PC-3 (cell line): ENCODE results near the gene UTS2. TPM values are rescaled to one million over a fixed set of nuclear protein-coding genes. Genes with fewer than 3 reads are reported as not detected.
A peak's percentile ranks its signal among the peaks of the same experiment; 100 is the strongest.

Source experiments
- ATAC-seq: fragments of 200-7000 bp; cut with Tn5 transposase; 2 replicates; pipeline ENCODE4 v1.9.1; 2020; ENCODE audit warnings: mild to moderate bottlenecking, moderate library complexity
- BruUV-seq: library from RNA; stranded (reverse); fragments of 400-500 nt; replicated peaks from 2 replicates; lab custom pipeline; 2021; lab: Mats Ljungman, UMichigan
- CTCF ChIA-PET: fragments of 300-600 bp; sonication (Branson Sonifier 250); formaldehyde crosslinking; loops from one replicate; lab custom pipeline; 2022; ENCODE audit warnings: antibody characterized with exemption; lab: Charles Lee
- POLR2A ChIA-PET: fragments of 300-600 bp; sonication (Branson Sonifier 250); formaldehyde crosslinking; loops from one replicate; lab custom pipeline; 2022; ENCODE audit warnings: antibody characterized with exemption; ENCODE audit not compliant: unreplicated experiment; lab: Charles Lee
- DNase-seq: peaks from one replicate; pipeline ENCODE4 v3.0.0-alpha.2; 2015
- H2AFZ ChIP-seq: fragments of 300-600 bp; sonication (generic); 2 replicates; pipeline ENCODE4 v1.6.0; 2016; ENCODE audit warnings: antibody characterized with exemption, low read length
- H3F3A ChIP-seq: fragments of 300-600 bp; sonication (generic); one replicate; pipeline ENCODE4 v1.6.0; 2017; ENCODE audit warnings: antibody characterized with exemption, low read length, control low read depth, mild to moderate bottlenecking; ENCODE audit not compliant: unreplicated experiment
- H3K27ac ChIP-seq: fragments of 300-600 bp; sonication (generic); 2 replicates; pipeline ENCODE4 v1.5.1; 2016; ENCODE audit warnings: mild to moderate bottlenecking, low read length
- H3K27me3 ChIP-seq: fragments of 300-600 bp; sonication (generic); 2 replicates; pipeline ENCODE4 v1.6.1; 2016; ENCODE audit warnings: low read length, mixed read lengths
- H3K36me3 ChIP-seq: fragments of 300-600 bp; sonication (generic); 2 replicates; pipeline ENCODE4 v1.6.1; 2016; ENCODE audit warnings: low read depth, mixed run types, low read length, mixed read lengths
- H3K4me1 ChIP-seq: fragments of 300-600 bp; sonication (generic); 2 replicates; pipeline ENCODE4 v1.5.1; 2016; ENCODE audit warnings: low read length; ENCODE audit not compliant: insufficient read depth
- H3K4me2 ChIP-seq: fragments of 300-600 bp; sonication (generic); 2 replicates; pipeline ENCODE4 v1.6.0; 2016; ENCODE audit warnings: low read length
- H3K4me3 ChIP-seq: fragments of 300-600 bp; sonication (generic); 2 replicates; pipeline ENCODE4 v1.5.1; 2016; ENCODE audit warnings: mild to moderate bottlenecking, low read length, mixed read lengths
- H3K79me2 ChIP-seq: fragments of 300-600 bp; sonication (generic); 2 replicates; pipeline ENCODE4 v1.6.1; 2017; ENCODE audit warnings: low read length, mixed read lengths
- H3K9ac ChIP-seq: fragments of 300-600 bp; sonication (generic); 2 replicates; pipeline ENCODE4 v1.6.0; 2016; ENCODE audit warnings: mild to moderate bottlenecking, low read length
- H3K9me2 ChIP-seq: fragments of 300-600 bp; sonication (generic); replicated peaks from 2 replicates; pipeline ENCODE4 v1.6.1; 2016; ENCODE audit warnings: mixed run types, low read length, mixed read lengths
- H3K9me3 ChIP-seq: fragments of 300-600 bp; sonication (generic); 2 replicates; pipeline ENCODE4 v1.6.1; 2016; ENCODE audit warnings: low read length, mixed read lengths
- H4K20me1 ChIP-seq: fragments of 300-600 bp; sonication (generic); 2 replicates; pipeline ENCODE4 v1.6.1; 2016; ENCODE audit warnings: low read length, mixed read lengths
- EZH2 ChIP-seq: fragments of 300-600 bp; sonication (generic); IDR thresholded peaks from one replicate; pipeline ENCODE4 v1.6.1; 2017; ENCODE audit warnings: antibody characterized with exemption, mild to moderate bottlenecking, low read length; ENCODE audit not compliant: unreplicated experiment
- EZH2phosphoT487 ChIP-seq: fragments of 300-600 bp; sonication (generic); IDR thresholded peaks from 2 replicates; pipeline ENCODE4 v1.6.1; 2018; ENCODE audit warnings: mild to moderate bottlenecking, antibody characterized with exemption, low read length, borderline replicate concordance
- intact Hi-C: fragments of 100-400 bp; cut with micrococcal nuclease; formaldehyde crosslinking; loops from 2 replicates; pipeline ENCODE4 v1.9.0; 2023
- total RNA-seq: library from RNA; depleted of rRNA; stranded (reverse); fragments of >200 nt; gene quantifications from 2 replicates; pipeline ENCODE4 v1.2.3, GENCODE V29; 2014
- TF ChIP-seq, protein P1 (sequence below): fragments of 300-600 bp; sonication (generic); conservative IDR thresholded peaks from 2 replicates; pipeline ENCODE4 v1.5.1; 2017; ENCODE audit warnings: antibody characterized with exemption, low read depth, mild to moderate bottlenecking, low read length

Gene UTS2
- total RNA-seq, 1 experiment from 2014 or later, result not detected

DNA sequence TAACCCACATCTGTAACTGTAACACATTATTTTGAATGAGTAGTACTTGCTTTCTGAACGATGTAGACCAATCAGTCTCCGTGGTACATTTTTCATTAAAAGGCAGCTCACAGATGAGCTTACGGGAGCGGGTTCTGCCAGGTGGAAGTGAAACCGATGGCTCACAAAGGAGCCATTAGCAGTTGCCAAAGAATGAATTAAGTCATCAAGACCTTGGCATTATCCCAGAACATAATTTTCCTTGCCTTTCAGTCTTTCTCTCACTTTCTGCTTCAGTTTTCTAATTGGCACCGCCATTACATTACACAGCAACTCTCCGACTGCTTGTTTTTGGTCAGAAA is 33.5 kb upstream of the UTS2 start:
- Histone ChIP-seq H3K4me2 (peak overlapping the region; percentile 63), H3K36me3 (no peaks in the 10 kb centered on the region), H3K27ac (no peak overlapping the region), H3K27me3 (no peaks in the 10 kb centered on the region), H3K9me3 (no peaks in the 10 kb centered on the region), H2AFZ (peak overlapping the region; percentile 58), H3K4me3 (peak overlapping the region; percentile 29; the same call in 1 of the 2 replicates), H3K79me2 (no peaks in the 10 kb centered on the region), H4K20me1 (no peaks in the 10 kb centered on the region), H3K4me1 (peaks cover 7% of the 10 kb centered on the region), H3F3A (no peaks in the 10 kb centered on the region), H3K9ac (no peak overlapping the region), H3K9me2 (no peaks in the 10 kb centered on the region)
- ChIA-PET POLR2A (no interaction called here), CTCF (interaction anchor here (0.5 kb wide), 1 partner anchor 14 kb away, joined by 4 read pairs; no protein-coding TSS in a partner anchor)
- intact Hi-C loops, result no loop called here
- no peak for TF ChIP-seq EZH2phosphoT487
- TF ChIP-seq EZH2, result no peak
- TF ChIP-seq, protein P1, sequence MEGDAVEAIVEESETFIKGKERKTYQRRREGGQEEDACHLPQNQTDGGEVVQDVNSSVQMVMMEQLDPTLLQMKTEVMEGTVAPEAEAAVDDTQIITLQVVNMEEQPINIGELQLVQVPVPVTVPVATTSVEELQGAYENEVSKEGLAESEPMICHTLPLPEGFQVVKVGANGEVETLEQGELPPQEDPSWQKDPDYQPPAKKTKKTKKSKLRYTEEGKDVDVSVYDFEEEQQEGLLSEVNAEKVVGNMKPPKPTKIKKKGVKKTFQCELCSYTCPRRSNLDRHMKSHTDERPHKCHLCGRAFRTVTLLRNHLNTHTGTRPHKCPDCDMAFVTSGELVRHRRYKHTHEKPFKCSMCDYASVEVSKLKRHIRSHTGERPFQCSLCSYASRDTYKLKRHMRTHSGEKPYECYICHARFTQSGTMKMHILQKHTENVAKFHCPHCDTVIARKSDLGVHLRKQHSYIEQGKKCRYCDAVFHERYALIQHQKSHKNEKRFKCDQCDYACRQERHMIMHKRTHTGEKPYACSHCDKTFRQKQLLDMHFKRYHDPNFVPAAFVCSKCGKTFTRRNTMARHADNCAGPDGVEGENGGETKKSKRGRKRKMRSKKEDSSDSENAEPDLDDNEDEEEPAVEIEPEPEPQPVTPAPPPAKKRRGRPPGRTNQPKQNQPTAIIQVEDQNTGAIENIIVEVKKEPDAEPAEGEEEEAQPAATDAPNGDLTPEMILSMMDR, result no peak
- peak; percentile 40 for DNase-seq
- ATAC-seq, result peak; percentile 53
- no TSS peak for BruUV-seq

DNA sequence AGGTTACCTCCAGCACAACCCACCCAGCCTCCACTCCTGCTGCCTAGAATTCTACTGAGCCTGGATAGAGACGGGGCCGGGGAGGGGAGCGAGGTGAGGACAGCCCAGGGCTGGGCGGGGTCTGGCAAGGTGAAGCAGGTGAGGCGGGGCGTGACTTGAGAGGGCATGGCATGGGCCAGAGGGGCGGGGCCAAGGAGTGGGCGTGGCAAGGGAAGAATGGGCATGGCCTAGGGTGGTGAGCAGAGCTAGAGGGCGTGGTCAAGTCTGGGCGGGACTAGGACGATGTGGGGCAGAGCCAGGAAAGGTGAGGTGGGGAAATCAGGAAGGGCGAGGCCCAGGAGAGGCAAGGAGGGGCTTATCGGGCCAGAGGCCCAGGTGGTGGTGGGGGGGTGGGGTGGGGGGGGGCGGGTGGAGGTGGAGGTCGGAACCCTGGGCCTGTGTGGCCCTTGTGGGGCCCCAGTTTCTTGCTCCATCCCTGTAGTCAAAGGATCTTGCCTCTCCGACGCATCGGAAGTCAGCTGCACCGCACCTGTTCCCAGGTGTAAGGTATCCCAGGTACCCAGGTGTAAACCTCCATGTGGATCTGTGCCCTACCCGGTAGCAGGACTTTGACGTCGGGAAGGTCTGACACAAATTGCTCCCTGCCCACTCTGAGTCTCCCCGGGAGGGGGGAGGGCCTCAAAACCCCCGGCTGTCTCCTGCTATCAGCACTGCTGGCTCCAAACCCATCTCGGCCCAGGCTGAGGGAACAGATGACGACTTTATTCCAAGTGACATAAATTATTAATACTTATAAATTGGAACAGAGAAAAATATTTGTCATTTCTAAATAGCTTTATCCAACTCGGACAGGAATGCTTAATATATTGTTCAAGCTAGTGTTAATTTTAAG is 32.9 kb upstream of the UTS2 start:
- POLR2A ChIA-PET, result no interaction called here
- BruUV-seq, result no TSS peak

More for the DNA sequence above, 32.9 kb upstream of the UTS2 start:
- Histone ChIP-seq H3K4me1 (peaks cover 7% of the 10 kb centered on the region), H3K27me3 (no peaks in the 10 kb centered on the region), H3K9me3 (no peaks in the 10 kb centered on the region), H4K20me1 (no peaks in the 10 kb centered on the region), H2AFZ (peak overlapping the region; percentile 58), H3K4me2 (peak overlapping the region; percentile 63), H3K4me3 (peak overlapping the region; percentile 29; the same call in 1 of the 2 replicates), H3K9ac (no peak overlapping the region), H3K9me2 (no peaks in the 10 kb centered on the region), H3K79me2 (no peaks in the 10 kb centered on the region), H3K36me3 (no peaks in the 10 kb centered on the region), H3F3A (no peaks in the 10 kb centered on the region), H3K27ac (no peak overlapping the region)
- DNase-seq (peak; percentile 34), ATAC-seq (peak; percentile 38)
- intact Hi-C loops, result no loop called here
- TF ChIP-seq EZH2phosphoT487, result no peak
- TF ChIP-seq, protein P1, result no peak
- TF ChIP-seq EZH2, result no peak
- CTCF ChIA-PET, result interaction anchor here (0.5 kb wide), 1 partner anchor 13 kb away, joined by 4 read pairs; no protein-coding TSS in a partner anchor
